IMR-90 (cell line): ENCODE results near the gene BACE1-AS. TPM values are rescaled to one million over a fixed set of nuclear protein-coding genes. Genes with fewer than 3 reads are reported as not detected.

ENCODE experiments used
- ATAC-seq: fragments of 200-7000 bp; cut with Tn5 transposase; 2 replicates; pipeline ENCODE4 v1.9.1; 2020; ENCODE audit warnings: low read depth, mild to moderate bottlenecking, moderate library complexity
- BruUV-seq: library from RNA; stranded (reverse); fragments of 400-500 nt; replicated peaks from 2 replicates; lab custom pipeline; 2021; lab: Mats Ljungman, UMichigan
- CTCF ChIA-PET: fragments of 300-600 bp; formaldehyde crosslinking; extraction: SDS; loops from one replicate; lab custom pipeline; 2021; ENCODE audit warnings: antibody characterized with exemption; lab: Yijun Ruan, JAX
- POLR2A ChIA-PET: fragments of 300-600 bp; sonication (Branson Sonifier 250); formaldehyde crosslinking; loops from one replicate; lab custom pipeline; 2022; ENCODE audit warnings: antibody characterized with exemption; ENCODE audit not compliant: unreplicated experiment; lab: Charles Lee
- DNase-seq: peaks from one replicate; pipeline ENCODE4 v3.0.0; 2013
- H2AFZ ChIP-seq: replicated peaks from 2 replicates; pipeline ENCODE3; 2013; ENCODE audit warnings: low read length, mild to moderate bottlenecking; ENCODE audit not compliant: poor library complexity
- H2AK5ac ChIP-seq: 2 replicates; pipeline ENCODE4 v1.6.1; 2013; ENCODE audit warnings: low read depth, low read length, inconsistent platforms
- H2AK9ac ChIP-seq: replicated peaks from 2 replicates; pipeline ENCODE3; 2013; ENCODE audit warnings: mild to moderate bottlenecking, low read depth, low read length, moderate library complexity; ENCODE audit not compliant: poor library complexity
- H2BK120ac ChIP-seq: 2 replicates; pipeline ENCODE4 v1.6.1; 2013; ENCODE audit warnings: low read depth, low read length, inconsistent platforms
- H2BK15ac ChIP-seq: 3 replicates; pipeline ENCODE4 v1.6.1; 2013; ENCODE audit warnings: low read depth, low read length, inconsistent platforms
- H2BK20ac ChIP-seq: 2 replicates; pipeline ENCODE4 v1.6.1; 2013; ENCODE audit warnings: low read depth, mild to moderate bottlenecking, inconsistent platforms, low read length, moderate library complexity
- H2BK5ac ChIP-seq: 2 replicates; pipeline ENCODE4 v1.6.1; 2013; ENCODE audit warnings: mild to moderate bottlenecking, low read depth, low read length, inconsistent platforms; ENCODE audit not compliant: poor library complexity, severe bottlenecking
- H3K14ac ChIP-seq: replicated peaks from 2 replicates; pipeline ENCODE4 v1.6.1; 2013; ENCODE audit warnings: low read depth, low read length, inconsistent platforms
- H3K18ac ChIP-seq: 2 replicates; pipeline ENCODE4 v1.6.1; 2013; ENCODE audit warnings: low read depth, low read length, control low read depth
- H3K23ac ChIP-seq: 2 replicates; pipeline ENCODE4 v1.6.1; 2013; ENCODE audit warnings: low read depth, low read length, inconsistent platforms
- H3K27ac ChIP-seq: 2 replicates; pipeline ENCODE4 v1.5.1; 2013; ENCODE audit warnings: mild to moderate bottlenecking, control low read depth, low read length; ENCODE audit not compliant: insufficient read depth
- H3K27me3 ChIP-seq: 2 replicates; pipeline ENCODE4 v1.6.1; 2013; ENCODE audit warnings: low read length; ENCODE audit not compliant: control insufficient read depth, insufficient read depth
- H3K36me3 ChIP-seq: 2 replicates; pipeline ENCODE4 v1.6.1; 2013; ENCODE audit warnings: low read length, mixed read lengths; ENCODE audit not compliant: control insufficient read depth, insufficient read depth
- H3K4ac ChIP-seq: 2 replicates; pipeline ENCODE4 v1.6.1; 2013; ENCODE audit warnings: low read depth, low read length, inconsistent platforms
- H3K4me1 ChIP-seq: 2 replicates; pipeline ENCODE4 v1.6.1; 2013; ENCODE audit warnings: low read length, mixed read lengths; ENCODE audit not compliant: control insufficient read depth, insufficient read depth
- H3K4me2 ChIP-seq: 2 replicates; pipeline ENCODE4 v1.6.1; 2013; ENCODE audit warnings: low read depth, mild to moderate bottlenecking, control low read depth, low read length, moderate library complexity
- H3K4me3 ChIP-seq: 2 replicates; pipeline ENCODE4 v1.5.1; 2013; ENCODE audit warnings: low read depth, mild to moderate bottlenecking, control low read depth, low read length, moderate library complexity; ENCODE audit not compliant: insufficient read depth
- H3K56ac ChIP-seq: 2 replicates; pipeline ENCODE4 v1.6.1; 2013; ENCODE audit warnings: low read length, inconsistent platforms; ENCODE audit not compliant: insufficient read depth; ENCODE audit errors: extremely low read depth
- H3K79me1 ChIP-seq, 2 experiments: 2 replicates each; pipeline ENCODE4 v1.6.1; 2013; ENCODE audit warnings: low read length in 2 of 2, inconsistent platforms in 1 of 2, low read depth in 1 of 2
- H3K9ac ChIP-seq: 2 replicates; pipeline ENCODE4 v1.6.1; 2013; ENCODE audit warnings: low read depth, low read length, control low read depth
- H3K9me1 ChIP-seq: 2 replicates; pipeline ENCODE4 v1.6.1; 2013; ENCODE audit warnings: low read length, inconsistent platforms; ENCODE audit not compliant: insufficient read depth
- H3K9me3 ChIP-seq: 2 replicates; pipeline ENCODE4 v1.6.1; 2013; ENCODE audit warnings: low read length; ENCODE audit not compliant: control insufficient read depth, insufficient read depth
- H4K20me1 ChIP-seq: 2 replicates; pipeline ENCODE4 v1.6.1; 2013; ENCODE audit warnings: low read length, inconsistent platforms; ENCODE audit not compliant: insufficient read depth
- H4K5ac ChIP-seq: 2 replicates; pipeline ENCODE4 v1.6.1; 2013; ENCODE audit warnings: mild to moderate bottlenecking, low read depth, low read length, control low read depth
- H4K8ac ChIP-seq, 2 experiments: 2 replicates each; pipeline ENCODE4 v1.6.1; 2013; ENCODE audit warnings: low read depth in 2 of 2, low read length in 2 of 2, control low read depth in 1 of 2, inconsistent platforms in 1 of 2
- H4K91ac ChIP-seq: 2 replicates; pipeline ENCODE4 v1.6.1; 2013; ENCODE audit warnings: low read depth, low read length, inconsistent platforms; ENCODE audit not compliant: insufficient read depth
- BHLHE40 ChIP-seq: fragments of 150-350 bp; IDR thresholded peaks from 2 replicates; pipeline ENCODE4 v1.6.1; 2016; ENCODE audit warnings: mild to moderate bottlenecking, low read depth, low read length
- CEBPB ChIP-seq: IDR thresholded peaks from 2 replicates; pipeline ENCODE4 v1.6.1; 2012; ENCODE audit warnings: low read depth, low read length, improper control_type of control experiment
- CHD1 ChIP-seq: IDR thresholded peaks from 2 replicates; pipeline ENCODE4 v1.6.1; 2012; ENCODE audit warnings: low read depth, low read length, improper control_type of control experiment
- FOS ChIP-seq: fragments of 150-350 bp; IDR thresholded peaks from 2 replicates; pipeline ENCODE4 v1.6.1; 2016; ENCODE audit warnings: low read depth, low read length
- MAFK ChIP-seq: IDR thresholded peaks from 2 replicates; pipeline ENCODE4 v1.6.1; 2012; ENCODE audit warnings: low read depth, low read length, improper control_type of control experiment
- MAZ ChIP-seq: IDR thresholded peaks from 2 replicates; pipeline ENCODE4 v1.6.1; 2012; ENCODE audit warnings: low read depth, mild to moderate bottlenecking, low read length, improper control_type of control experiment, moderate library complexity, borderline replicate concordance
- MXI1 ChIP-seq: IDR thresholded peaks from 2 replicates; pipeline ENCODE4 v1.6.1; 2012; ENCODE audit warnings: low read depth, mild to moderate bottlenecking, low read length, moderate library complexity, borderline replicate concordance
- NFE2L2 ChIP-seq: fragments of 150-350 bp; IDR thresholded peaks from 2 replicates; pipeline ENCODE4 v1.6.1; 2016; ENCODE audit warnings: low read depth, mild to moderate bottlenecking, low read length
- POLR2A ChIP-seq: IDR thresholded peaks from 2 replicates; pipeline ENCODE4 v1.6.1; 2012; ENCODE audit warnings: mild to moderate bottlenecking, low read depth, low read length
- RAD21 ChIP-seq: IDR thresholded peaks from 2 replicates; pipeline ENCODE4 v1.6.1; 2012; ENCODE audit warnings: low read length, improper control_type of control experiment
- RCOR1 ChIP-seq: IDR thresholded peaks from 2 replicates; pipeline ENCODE4 v1.6.1; 2012; ENCODE audit warnings: mild to moderate bottlenecking, low read length, improper control_type of control experiment; ENCODE audit not compliant: insufficient replicate concordance
- RFX5 ChIP-seq: IDR thresholded peaks from 2 replicates; pipeline ENCODE4 v1.8.0; 2012; ENCODE audit warnings: low read depth, mild to moderate bottlenecking, low read length, moderate library complexity
- SMC3 ChIP-seq: fragments of 150-350 bp; IDR thresholded peaks from 2 replicates; pipeline ENCODE4 v1.6.1; 2016; ENCODE audit warnings: low read depth, mild to moderate bottlenecking, antibody characterized with exemption, low read length, moderate library complexity
- WGBS, 2 experiments: methylation state at CpG; one replicate each; pipeline versions ENCODE4 v1.1.5 to v1.1.7; 2013; ENCODE audit warnings: missing lambda C conversion rate in 2 of 2; ENCODE audit not compliant: insufficient read length in 1 of 2; ENCODE audit errors: extremely low coverage in 2 of 2; 5-methylcytosine and 5-hydroxymethylcytosine counted together
- dilution Hi-C: fragments of 300-500 bp; cut with HindIII; formaldehyde crosslinking; loops from one replicate; pipeline ENCODE4 v1.14.3; 2018; ENCODE audit warnings: low sequenced_read_pairs; ENCODE audit not compliant: unreplicated experiment
- in situ Hi-C: fragments of 300-500 bp; cut with MboI; formaldehyde crosslinking; loops from 3 replicates; pipeline ENCODE4 v1.14.3; 2019; ENCODE audit warnings: low sequenced_read_pairs, inconsistent platforms, mixed read lengths
- intact Hi-C: fragments of 100-400 bp; cut with micrococcal nuclease; formaldehyde crosslinking; loops from 2 replicates; pipeline ENCODE4 v1.10.0; 2022
- polyA plus RNA-seq, 3 experiments: library from polyadenylated mRNA; depleted of rRNA; stranded (reverse); fragments of >200 nt; gene quantifications; 2 replicates each; pipeline ENCODE4 v1.2.3, GENCODE V29; 2012; ENCODE audit warnings: low replicate concordance in 1 of 3
- total RNA-seq: library from RNA; depleted of rRNA; stranded (reverse); fragments of >200 nt; gene quantifications from 2 replicates; pipeline ENCODE4 v1.2.3, GENCODE V29; 2012
- TF ChIP-seq, protein P1 (sequence below): fragments of 150-350 bp; IDR thresholded peaks from 2 replicates; pipeline ENCODE4 v1.6.1; 2016; ENCODE audit warnings: low read depth, mild to moderate bottlenecking, low read length, moderate library complexity, borderline replicate concordance
- TF ChIP-seq, protein P2 (sequence below): fragments of 150-350 bp; IDR thresholded peaks from 2 replicates; pipeline ENCODE4 v1.6.1; 2017; ENCODE audit warnings: mild to moderate bottlenecking, antibody characterized with exemption, low read length, low read depth
- TF ChIP-seq, protein P3 (sequence below): conservative IDR thresholded peaks from 2 replicates; pipeline ENCODE4 v1.5.1; 2012; ENCODE audit warnings: mild to moderate bottlenecking, low read depth, low read length, improper control_type of control experiment

BACE1-AS gene
- total and polyA plus RNA-seq, 2 of the 4 experiments (the other 2 are of a cell fraction): 2.7 to 2.9 TPM

DNA sequence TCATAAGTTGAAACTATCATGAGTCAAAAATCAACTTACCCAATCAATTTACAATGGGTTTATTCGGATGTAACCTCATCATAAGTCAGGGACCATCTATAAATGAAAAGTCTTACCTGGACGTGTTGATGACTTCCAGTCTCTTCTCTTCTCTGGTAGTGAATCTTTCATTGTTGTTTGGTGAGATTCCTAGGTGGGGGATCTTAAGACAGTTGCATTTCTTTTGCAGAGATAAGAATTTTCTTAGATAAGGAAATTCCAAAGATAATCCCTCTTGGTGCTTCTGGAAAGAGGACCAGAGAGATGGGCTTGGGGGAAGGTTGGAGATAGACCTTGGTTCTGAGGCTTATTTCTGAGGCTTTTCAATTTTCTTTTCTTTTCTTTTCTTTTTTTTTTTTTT is 21.3 kb upstream of the BACE1-AS start:
- dilution Hi-C loops (no loop called here), in situ Hi-C loops (no loop called here), intact Hi-C loops (no loop called here)
- Histone ChIP-seq H3K36me3 (peaks cover 5% of the 10 kb centered on the region), H3K14ac (no peak overlapping the region), H3K4me2 (no peak overlapping the region), H3K27ac (no peak overlapping the region), H2AK9ac (no peak overlapping the region), H3K79me1 (peaks cover 5 to 17% of the 10 kb centered on the region in 2 experiments; a peak in 3 of 4 replicates), H3K56ac (no peak overlapping the region), H3K4ac (no peak overlapping the region), H3K27me3 (no peaks in the 10 kb centered on the region), H4K5ac (no peak overlapping the region), H2AK5ac (no peak overlapping the region), H3K18ac (no peak overlapping the region), H2BK15ac (no peak overlapping the region), H3K9me1 (no peaks in the 10 kb centered on the region), H2AFZ (no peak overlapping the region), H4K91ac (no peak overlapping the region), H3K9me3 (no peaks in the 10 kb centered on the region; the same call in 1 of the 2 replicates), H2BK5ac (no peak overlapping the region), H2BK120ac (no peak overlapping the region), H3K23ac (no peak overlapping the region), H3K4me3 (no peak overlapping the region), H4K20me1 (no peaks in the 10 kb centered on the region; the same call in 1 of the 2 replicates), H4K8ac (no peak overlapping the region), H3K4me1 (peaks cover 4% of the 10 kb centered on the region), H3K9ac (no peak overlapping the region), H2BK20ac (no peak overlapping the region)
- ATAC-seq (no peak), DNase-seq (no peak)
- ChIA-PET CTCF (no interaction called here), POLR2A (no interaction called here)
- TF ChIP-seq CHD1 (no peak), RCOR1 (no peak), CEBPB (no peak), FOS (no peak), MAFK (no peak), MXI1 (no peak), SMC3 (no peak), RFX5 (no peak), BHLHE40 (no peak), MAZ (no peak), POLR2A (no peak), RAD21 (no peak), NFE2L2 (no peak)
- TF ChIP-seq, protein P1, sequence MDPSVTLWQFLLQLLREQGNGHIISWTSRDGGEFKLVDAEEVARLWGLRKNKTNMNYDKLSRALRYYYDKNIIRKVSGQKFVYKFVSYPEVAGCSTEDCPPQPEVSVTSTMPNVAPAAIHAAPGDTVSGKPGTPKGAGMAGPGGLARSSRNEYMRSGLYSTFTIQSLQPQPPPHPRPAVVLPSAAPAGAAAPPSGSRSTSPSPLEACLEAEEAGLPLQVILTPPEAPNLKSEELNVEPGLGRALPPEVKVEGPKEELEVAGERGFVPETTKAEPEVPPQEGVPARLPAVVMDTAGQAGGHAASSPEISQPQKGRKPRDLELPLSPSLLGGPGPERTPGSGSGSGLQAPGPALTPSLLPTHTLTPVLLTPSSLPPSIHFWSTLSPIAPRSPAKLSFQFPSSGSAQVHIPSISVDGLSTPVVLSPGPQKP: no peak
- TF ChIP-seq, protein P2, sequence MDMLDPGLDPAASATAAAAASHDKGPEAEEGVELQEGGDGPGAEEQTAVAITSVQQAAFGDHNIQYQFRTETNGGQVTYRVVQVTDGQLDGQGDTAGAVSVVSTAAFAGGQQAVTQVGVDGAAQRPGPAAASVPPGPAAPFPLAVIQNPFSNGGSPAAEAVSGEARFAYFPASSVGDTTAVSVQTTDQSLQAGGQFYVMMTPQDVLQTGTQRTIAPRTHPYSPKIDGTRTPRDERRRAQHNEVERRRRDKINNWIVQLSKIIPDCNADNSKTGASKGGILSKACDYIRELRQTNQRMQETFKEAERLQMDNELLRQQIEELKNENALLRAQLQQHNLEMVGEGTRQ: no peak
- TF ChIP-seq, protein P3, sequence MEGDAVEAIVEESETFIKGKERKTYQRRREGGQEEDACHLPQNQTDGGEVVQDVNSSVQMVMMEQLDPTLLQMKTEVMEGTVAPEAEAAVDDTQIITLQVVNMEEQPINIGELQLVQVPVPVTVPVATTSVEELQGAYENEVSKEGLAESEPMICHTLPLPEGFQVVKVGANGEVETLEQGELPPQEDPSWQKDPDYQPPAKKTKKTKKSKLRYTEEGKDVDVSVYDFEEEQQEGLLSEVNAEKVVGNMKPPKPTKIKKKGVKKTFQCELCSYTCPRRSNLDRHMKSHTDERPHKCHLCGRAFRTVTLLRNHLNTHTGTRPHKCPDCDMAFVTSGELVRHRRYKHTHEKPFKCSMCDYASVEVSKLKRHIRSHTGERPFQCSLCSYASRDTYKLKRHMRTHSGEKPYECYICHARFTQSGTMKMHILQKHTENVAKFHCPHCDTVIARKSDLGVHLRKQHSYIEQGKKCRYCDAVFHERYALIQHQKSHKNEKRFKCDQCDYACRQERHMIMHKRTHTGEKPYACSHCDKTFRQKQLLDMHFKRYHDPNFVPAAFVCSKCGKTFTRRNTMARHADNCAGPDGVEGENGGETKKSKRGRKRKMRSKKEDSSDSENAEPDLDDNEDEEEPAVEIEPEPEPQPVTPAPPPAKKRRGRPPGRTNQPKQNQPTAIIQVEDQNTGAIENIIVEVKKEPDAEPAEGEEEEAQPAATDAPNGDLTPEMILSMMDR: no peak
- no CpG with 5 or more reads among the region's 2 CpGs for WGBS, 2 experiments
- BruUV-seq: no TSS peak
